Measurements from ENCODE around the gene NR5A2. TPM values are rescaled to one million over a fixed set of nuclear protein-coding genes. Genes with fewer than 3 reads are reported as not detected.

Gene NR5A2
- total and polyA plus RNA-seq, 10 of the 15 experiments (the other 5 are each of a cell fraction or from before 2014, with no cell fraction given): 0.02 to 0.60 (median 0.15) TPM; not detected in 1

- no peaks in the 10 kb centered on the region for H3K9me3 ChIP-seq (replicated peaks; ENCODE audit: control insufficient read depth, insufficient read depth, low read length)
- ChIA-PET SMC1A (ENCODE audit: uncharacterized antibody, unreplicated experiment) (interaction anchor here (0.5 to 2.1 kb wide), 9 partner anchors 9 to 360 kb away, joined by 3 to 5 read pairs (median 4); no protein-coding TSS in a partner anchor), RAD21 (ENCODE audit: unreplicated experiment) (interaction anchor here (1.4 kb wide), 1 partner anchor 10 kb away, joined by 4 read pairs; no protein-coding TSS in a partner anchor), POLR2A (interaction anchor here (0.6 kb wide), 1 partner anchor 15 kb away, joined by 6 read pairs; no protein-coding TSS in a partner anchor), CTCF (interaction anchor here (0.6 to 1.4 kb wide), 2 partner anchors 10 to 193 kb away, joined by 4 to 5 read pairs; no protein-coding TSS in a partner anchor)
- WGBS (ENCODE audit: insufficient coverage, insufficient replicate concordance, low lambda C conversion rate, missing lambda C conversion rate): 0% methylated on average over 1 of the region's 1 CpG
- in situ Hi-C loops (cut with MboI): no loop called here
- no peaks in the 10 kb centered on the region for H3K27me3 ChIP-seq (replicated peaks in 1 of 2; ENCODE audit: control insufficient read depth in 2 of 2, insufficient read depth in 2 of 2, low read length in 1 of 2)
- no peaks in the 10 kb centered on the region for H3K79me2 ChIP-seq (ENCODE audit: control insufficient read depth, insufficient read depth, low read length)
- H3K27ac ChIP-seq (ENCODE audit: control insufficient read depth, insufficient read depth): no peak overlapping the region
- no TSS peak for BruUV-seq (replicated peaks)
- no peak overlapping the region for H2AFZ ChIP-seq (ENCODE audit: control insufficient read depth, low read depth, low read length)
- no peak overlapping the region for H3K4me2 ChIP-seq (ENCODE audit: control insufficient read depth, insufficient read depth)
- H4K20me1 ChIP-seq (ENCODE audit: control insufficient read depth, insufficient read depth): no peaks in the 10 kb centered on the region
- no peak overlapping the region for H3K4me3 ChIP-seq
- intact Hi-C loops (cut with micrococcal nuclease; ENCODE audit: unreplicated experiment): no loop called here
- no peak for DNase-seq (ENCODE audit: low read depth, low spot score)
- TF ChIP-seq TCF7 (IDR thresholded peaks at IDR 0.05; ENCODE audit: borderline replicate concordance): no peak
- TF ChIP-seq RCOR1 (conservative IDR thresholded peaks at IDR 0.05; ENCODE audit: low read depth, low read length): no peak
- no peak for TF ChIP-seq STAT1 (conservative IDR thresholded peaks at IDR 0.05)
- no peak for TF ChIP-seq POLR2A (IDR thresholded peaks at IDR 0.05; ENCODE audit: low read depth, low read length)
- no peak for TF ChIP-seq ESRRA (IDR thresholded peaks at IDR 0.05; ENCODE audit: low read length)
- TF ChIP-seq POLR2AphosphoS5 (IDR thresholded peaks at IDR 0.05; ENCODE audit: low read length): no peak
- TF ChIP-seq USF2 (IDR thresholded peaks at IDR 0.05; ENCODE audit: borderline replicate concordance, low read depth, low read length): no peak
- no peak for TF ChIP-seq SPI1 (IDR thresholded peaks at IDR 0.05; ENCODE audit: borderline replicate concordance, insufficient read depth, low read depth, low read length)
- no peak for TF ChIP-seq NFXL1 (IDR thresholded peaks at IDR 0.05; ENCODE audit: borderline replicate concordance)
- TF ChIP-seq SREBF2 (IDR thresholded peaks at IDR 0.05; ENCODE audit: low read length): no peak
- no peak for TF ChIP-seq CHD1 (IDR thresholded peaks at IDR 0.05; ENCODE audit: low read depth, low read length)
- no peak for TF ChIP-seq JUND (IDR thresholded peaks at IDR 0.05; ENCODE audit: low read depth, low read length)
- TF ChIP-seq CUX1 (IDR thresholded peaks at IDR 0.05; ENCODE audit: insufficient replicate concordance, low read depth, low read length): no peak
- no peak for TF ChIP-seq ZBED1 (IDR thresholded peaks at IDR 0.05; ENCODE audit: borderline replicate concordance)
- TF ChIP-seq ZNF592 (IDR thresholded peaks at IDR 0.05): no peak
- TF ChIP-seq RAD51 (IDR thresholded peaks at IDR 0.05): no peak
- FAIRE-seq: no peak
- no peaks in the 10 kb centered on the region for H3K36me3 ChIP-seq (ENCODE audit: control insufficient read depth in 2 of 2, insufficient read depth in 2 of 2, low read length in 1 of 2)
- H3K4me1 ChIP-seq (ENCODE audit: control insufficient read depth, insufficient read depth, low read length): no peaks in the 10 kb centered on the region
- no peak overlapping the region for H3K9ac ChIP-seq (ENCODE audit: control insufficient read depth, insufficient read depth, low read length)
- ATAC-seq: no peak
Measured at GRCh38 chr1:200108659-200109058, 81.1 kb downstream of the NR5A2 start.

Data from GM12878 (cell line).